Dendritic cell treated with granulocyte-macrophage colony-stimulating factor and Interleukin-4, amounts not matched to agents 40 ng/mL and 50 ng/mL, for 4 days (primary cell): Measurements from ENCODE around the gene ORC4.
A peak's percentile ranks its signal among the peaks of the same experiment; 100 is the strongest.
"Not testable (repeated sequence)": the region's sequence is repeated elsewhere in the genome, so short reads cannot be mapped to it uniquely, and the experiment has no call there.

ENCODE experiments used
- H3K27ac Mint-ChIP-seq: one replicate; pipeline ENCODE4 v1.8.0; 2022; ENCODE audit warnings: mild to moderate bottlenecking, mixed read lengths
- H3K27me3 Mint-ChIP-seq: one replicate; pipeline ENCODE4 v1.8.0; 2022; ENCODE audit warnings: mild to moderate bottlenecking, mixed read lengths
- H3K36me3 Mint-ChIP-seq: one replicate; pipeline ENCODE4 v1.8.0; 2022; ENCODE audit warnings: low read depth, mixed read lengths
- H3K4me1 Mint-ChIP-seq: one replicate; pipeline ENCODE4 v1.8.0; 2022; ENCODE audit warnings: low read depth, mixed read lengths
- H3K4me3 Mint-ChIP-seq: one replicate; pipeline ENCODE4 v1.8.0; 2022; ENCODE audit warnings: mild to moderate bottlenecking, moderate library complexity, mixed read lengths
- H3K9me3 Mint-ChIP-seq: one replicate; pipeline ENCODE4 v1.8.0; 2022; ENCODE audit warnings: mixed read lengths
- intact Hi-C: fragments of 100-400 bp; cut with micrococcal nuclease; formaldehyde crosslinking; loops from one replicate; pipeline ENCODE4 v1.15.0; 2022

The ORC4 gene

DNA sequence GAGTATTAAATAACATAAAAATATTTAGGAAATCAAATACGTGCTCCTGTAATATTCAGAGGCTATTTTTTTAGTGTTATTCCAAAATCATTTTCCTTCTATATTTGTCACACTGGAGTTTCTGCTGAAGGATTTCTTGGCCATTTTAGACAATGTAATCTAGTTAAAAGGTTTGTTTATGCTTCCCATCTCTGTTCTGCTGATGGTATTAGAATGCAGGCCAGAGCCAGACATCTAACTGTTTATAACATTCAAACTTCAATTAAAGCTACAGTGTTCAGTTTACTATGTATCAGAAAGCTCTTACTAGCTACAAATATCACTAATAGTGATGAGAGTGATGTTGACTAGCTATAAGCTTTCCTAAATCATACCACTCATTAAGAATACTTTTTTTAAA is 8.2 kb upstream of the ORC4 start:
- Mint-ChIP-seq H3K27ac (no peak overlapping the region), H3K9me3 (no peaks in the 10 kb centered on the region), H3K36me3 (no peaks in the 10 kb centered on the region), H3K4me1 (peaks cover 9% of the 10 kb centered on the region), H3K4me3 (no peak overlapping the region), H3K27me3 (no peaks in the 10 kb centered on the region)
- intact Hi-C loops: loop anchor here (10.0 kb wide), 1 partner anchor 184 kb away; the partner anchor contains the start of gene ACVR2A

DNA sequence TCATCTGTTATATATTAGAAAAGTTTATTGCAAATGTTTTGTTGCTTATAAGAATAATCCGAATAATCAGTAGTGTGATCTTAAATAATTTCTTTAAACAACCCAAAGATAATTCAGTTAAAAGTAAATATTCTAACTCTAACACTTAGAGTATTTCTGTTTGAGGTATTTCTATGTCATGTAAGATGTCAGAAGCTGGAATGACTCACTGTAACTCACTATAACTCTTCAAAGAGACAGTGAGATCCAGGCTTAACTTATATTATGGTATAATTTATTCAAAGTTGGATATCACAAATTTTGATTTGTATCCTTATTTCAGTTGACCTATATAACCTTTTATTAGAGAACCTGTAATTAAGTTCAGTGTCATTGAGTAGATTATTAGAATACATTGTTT is 7.3 kb upstream of the ORC4 start:
- Mint-ChIP-seq H3K4me3 (no peak overlapping the region), H3K9me3 (no peaks in the 10 kb centered on the region), H3K27ac (no peak overlapping the region), H3K27me3 (no peaks in the 10 kb centered on the region), H3K4me1 (peaks cover 13% of the 10 kb centered on the region), H3K36me3 (no peaks in the 10 kb centered on the region)
- intact Hi-C loops: loop anchor here (10.0 kb wide), 1 partner anchor 183 kb away; the partner anchor contains the start of gene ACVR2A

DNA sequence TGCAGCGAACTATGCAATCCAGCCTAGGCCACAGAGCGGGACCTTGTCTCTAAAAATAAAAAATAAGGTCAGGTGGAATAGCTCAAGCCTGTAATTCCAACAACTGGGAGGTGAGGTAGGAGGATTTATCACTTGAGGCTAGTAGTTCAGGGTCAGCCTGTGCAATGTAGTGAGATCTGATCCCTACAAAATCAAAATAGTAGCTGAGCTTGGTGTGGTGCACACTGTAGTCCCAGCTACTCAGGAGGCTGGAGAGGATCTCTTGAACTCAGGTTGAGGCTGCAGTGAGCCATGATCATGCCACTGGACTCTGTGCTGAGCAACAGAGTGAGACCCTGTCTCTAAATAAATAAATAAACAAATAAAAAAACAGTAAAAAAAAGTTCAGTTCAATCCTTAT is 6.0 kb upstream of the ORC4 start:
- H3K27ac Mint-ChIP-seq: no peak overlapping the region
- H3K36me3 Mint-ChIP-seq: peaks cover 2% of the 10 kb centered on the region
- H3K27me3 Mint-ChIP-seq: no peaks in the 10 kb centered on the region
- no peaks in the 10 kb centered on the region for H3K9me3 Mint-ChIP-seq
- H3K4me3 Mint-ChIP-seq: no peak overlapping the region
- peaks cover 17% of the 10 kb centered on the region for H3K4me1 Mint-ChIP-seq
- intact Hi-C loops: loop anchor here (10.0 kb wide), 1 partner anchor 182 kb away; the partner anchor contains the start of gene ACVR2A

DNA sequence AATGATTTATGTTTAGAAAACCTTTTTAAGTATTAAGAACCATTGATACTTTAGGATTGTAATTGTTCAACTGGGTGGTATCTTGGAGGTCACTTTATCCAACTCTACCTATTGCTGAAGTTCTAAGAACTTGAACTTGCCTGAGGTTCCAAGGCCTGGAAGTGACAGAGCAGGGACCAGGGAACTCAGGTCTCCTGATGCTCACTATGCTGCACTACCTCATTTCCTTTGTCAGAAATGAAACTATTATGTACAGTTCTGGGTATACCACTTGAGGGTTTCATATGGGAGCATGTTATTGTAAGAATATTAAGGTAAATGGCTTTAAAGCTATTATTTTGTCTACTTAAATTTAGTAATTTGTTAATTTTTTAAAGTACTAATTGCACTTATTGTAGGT is 3.3 kb upstream of the ORC4 start:
- no peaks in the 10 kb centered on the region for H3K9me3 Mint-ChIP-seq
- no peak overlapping the region for H3K4me3 Mint-ChIP-seq

DNA sequence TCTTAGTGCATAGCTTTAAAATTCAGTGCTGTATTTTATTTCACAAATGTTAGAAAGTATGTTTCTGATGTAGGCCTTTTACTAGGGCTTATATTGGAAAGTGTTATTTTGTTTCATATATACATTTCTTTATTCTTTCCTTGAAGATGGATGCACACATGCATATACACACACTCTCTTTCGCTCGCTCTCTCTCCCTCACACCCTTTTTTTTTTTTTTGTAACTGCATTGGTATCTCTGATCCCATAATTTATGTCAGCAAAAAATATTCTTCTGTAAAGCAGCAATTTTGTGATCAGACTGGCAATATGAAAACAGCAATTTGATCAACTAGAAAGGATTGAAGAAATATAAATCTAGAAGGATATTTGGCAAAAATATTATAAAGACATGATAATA is 2.3 kb upstream of the ORC4 start:
- Mint-ChIP-seq H3K9me3 (no peaks in the 10 kb centered on the region), H3K4me3 (no peak overlapping the region), H3K36me3 (peaks cover 20% of the 10 kb centered on the region), H3K27ac (no peak overlapping the region), H3K27me3 (no peaks in the 10 kb centered on the region), H3K4me1 (peaks cover 45% of the 10 kb centered on the region)
- intact Hi-C loops: loop anchor here (10.0 kb wide), 1 partner anchor 178 kb away; the partner anchor contains the start of gene ACVR2A

More for the DNA sequence above, 3.3 kb upstream of the ORC4 start:
- intact Hi-C loops: loop anchor here (10.0 kb wide), 1 partner anchor 179 kb away; the partner anchor contains the start of gene ACVR2A
- Mint-ChIP-seq H3K27me3 (no peaks in the 10 kb centered on the region), H3K27ac (no peak overlapping the region), H3K36me3 (peaks cover 20% of the 10 kb centered on the region), H3K4me1 (peaks cover 36% of the 10 kb centered on the region)

DNA sequence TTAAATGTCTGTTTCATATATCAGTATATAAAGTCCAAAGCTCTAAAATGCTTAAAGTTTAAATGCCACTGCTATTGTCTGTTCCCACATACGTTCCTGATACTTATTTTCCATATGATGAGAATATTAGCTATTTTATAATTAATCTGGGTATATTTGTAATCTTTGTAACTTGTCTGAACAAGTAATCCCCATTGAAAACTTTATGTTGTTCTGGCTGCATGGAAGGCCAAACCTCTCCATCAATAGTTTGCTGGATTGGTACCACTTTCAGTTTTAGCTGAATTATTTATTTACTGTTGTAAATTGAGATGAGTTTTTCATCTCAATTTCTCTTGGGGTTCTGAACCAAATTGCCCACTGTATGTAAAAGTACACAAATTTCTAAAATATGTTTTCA is 1.8 kb upstream of the ORC4 start:
- H3K36me3 Mint-ChIP-seq: peaks cover 20% of the 10 kb centered on the region
- peak overlapping the region; percentile 99 for H3K4me3 Mint-ChIP-seq
- peak overlapping the region; percentile 100 for H3K27ac Mint-ChIP-seq
- no peaks in the 10 kb centered on the region for H3K27me3 Mint-ChIP-seq
- H3K9me3 Mint-ChIP-seq: no peaks in the 10 kb centered on the region
- peaks cover 47% of the 10 kb centered on the region for H3K4me1 Mint-ChIP-seq
- intact Hi-C loops: loop anchor here (10.0 kb wide), 1 partner anchor 178 kb away; the partner anchor contains the start of gene ACVR2A

DNA sequence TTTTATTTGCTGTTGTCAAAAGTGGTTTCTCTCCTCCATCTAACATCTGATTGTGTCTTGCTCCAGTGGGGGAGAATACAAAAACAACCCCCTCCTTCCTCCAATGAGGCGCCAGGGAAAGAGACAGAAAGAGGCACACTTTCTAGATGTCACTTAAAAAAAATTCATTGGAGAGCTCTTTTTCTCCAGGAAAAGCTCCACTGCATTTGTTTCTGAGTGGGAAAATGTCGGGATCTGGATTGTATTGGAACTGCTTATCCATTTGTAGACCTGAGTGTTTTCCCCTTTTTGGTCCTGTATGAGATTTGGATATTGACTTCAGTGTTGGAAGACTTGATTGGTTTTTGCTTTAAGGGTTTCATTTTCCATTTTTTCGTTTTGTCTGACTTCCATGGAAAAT is 1.3 kb upstream of the ORC4 start:
- intact Hi-C loops: loop anchor here (1.0 to 10.0 kb wide), 2 partner anchors 177 to 621 kb away; partner anchors contain the start of gene ACVR2A
- Mint-ChIP-seq H3K36me3 (peaks cover 20% of the 10 kb centered on the region), H3K27me3 (no peaks in the 10 kb centered on the region), H3K27ac (peak overlapping the region; percentile 100), H3K9me3 (no peaks in the 10 kb centered on the region), H3K4me3 (peak overlapping the region; percentile 99), H3K4me1 (peaks cover 48% of the 10 kb centered on the region)

DNA sequence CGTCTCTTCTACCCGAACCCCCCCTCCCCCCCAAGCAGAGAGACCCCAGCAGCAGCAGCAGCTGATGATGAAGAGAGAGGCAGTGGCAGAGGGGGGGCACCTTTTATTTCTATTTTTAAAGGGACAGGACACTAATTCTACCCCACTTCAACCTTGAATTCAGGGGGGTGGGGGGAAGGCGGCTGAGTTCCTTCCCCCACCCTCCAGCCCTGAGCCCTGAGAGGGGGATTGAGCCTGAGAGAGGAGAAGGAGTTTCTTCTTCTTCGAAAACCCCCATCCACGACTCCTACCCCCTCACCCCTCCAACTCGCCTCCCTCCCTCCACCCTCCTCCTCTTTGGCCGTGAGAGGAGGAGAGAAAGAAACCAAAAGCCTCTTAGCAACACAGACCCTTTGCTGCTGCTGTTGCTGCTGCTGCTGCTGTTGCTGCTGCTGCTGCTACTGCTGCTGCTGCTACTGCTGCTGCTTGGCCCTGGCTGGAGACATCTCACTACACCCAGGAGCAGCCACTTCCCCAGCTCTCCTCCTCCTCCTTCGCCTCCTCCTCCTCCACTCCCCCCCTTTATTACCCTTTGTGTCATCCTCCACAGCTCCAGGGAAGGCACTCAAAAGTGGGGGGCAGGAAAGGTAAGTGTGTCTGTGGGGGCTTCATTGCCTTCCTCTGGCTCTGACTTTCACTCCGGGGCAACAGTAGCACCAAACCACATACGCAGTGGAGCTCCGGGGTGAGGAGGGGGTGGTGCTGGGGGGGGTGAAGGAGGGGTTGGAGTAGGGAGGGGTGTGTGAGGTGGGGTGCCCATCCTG is 723 bp upstream of the ORC4 start, which contains the start of gene MBD5:
TSS of gene MBD5 (plus strand) at position 33 of the 803 bp plus-strand sequence.
- H3K27me3 Mint-ChIP-seq: no peaks in the 10 kb centered on the region
- intact Hi-C loops: loop anchor here (1.0 to 10.0 kb wide), 2 partner anchors 176 to 622 kb away; partner anchors contain the start of gene ACVR2A

DNA sequence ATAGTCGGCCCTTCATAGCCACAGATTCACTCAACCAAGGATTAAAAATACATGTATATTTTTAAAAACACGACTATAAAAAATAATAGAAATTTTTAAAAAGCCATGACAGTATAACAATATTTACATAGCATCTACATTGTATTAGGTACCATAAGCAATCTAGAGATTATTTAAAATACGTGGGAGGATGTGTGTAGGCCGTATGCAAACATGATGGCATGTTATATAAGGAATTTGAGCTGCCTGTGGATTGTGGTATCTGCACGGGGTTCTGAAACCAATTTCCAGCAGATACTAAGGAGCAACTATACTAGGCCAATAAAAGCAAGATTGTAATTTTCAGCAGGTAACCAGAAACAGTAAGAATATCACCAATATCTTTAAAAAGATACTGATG is 5.9 kb downstream of the ORC4 start:
- Mint-ChIP-seq H3K27ac (no peak overlapping the region), H3K4me1 (peaks cover 35% of the 10 kb centered on the region)
- intact Hi-C loops: no loop called here

More for the DNA sequence above, 723 bp upstream of the ORC4 start, which contains the start of gene MBD5:
- Mint-ChIP-seq H3K4me3 (peak within 1 kb of the TSS; percentile 99), H3K27ac (peak within 1 kb of the TSS; percentile 100), H3K36me3 (peaks cover 20% of the 10 kb centered on the region), H3K9me3 (no peaks in the 10 kb centered on the region), H3K4me1 (peaks cover 54% of the 10 kb centered on the region)

DNA sequence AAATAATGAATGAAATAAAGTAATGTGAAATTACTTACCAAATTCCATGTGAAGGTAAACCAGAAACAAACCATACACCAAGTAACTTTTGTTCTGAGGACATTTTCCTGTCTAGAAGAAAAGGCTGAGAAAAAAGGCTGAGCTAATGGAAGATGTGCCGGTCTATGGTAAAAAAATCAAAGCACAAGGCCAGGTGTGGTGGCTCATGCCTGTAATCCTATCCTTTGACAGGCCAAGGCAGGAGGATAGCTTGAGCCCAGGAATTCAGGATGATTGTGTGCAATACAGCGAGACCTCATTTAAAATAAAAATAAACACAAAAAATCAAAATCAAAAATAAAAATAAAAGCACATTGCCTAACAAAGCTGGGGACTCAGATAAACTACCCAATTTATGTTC is 6.7 kb downstream of the ORC4 start:
- Mint-ChIP-seq H3K27me3 (no peaks in the 10 kb centered on the region), H3K4me3 (no peak overlapping the region), H3K27ac (no peak overlapping the region), H3K4me1 (peaks cover 29% of the 10 kb centered on the region), H3K36me3 (no peaks in the 10 kb centered on the region), H3K9me3 (peaks cover 8% of the 10 kb centered on the region)
- intact Hi-C loops: no loop called here

More for the DNA sequence above, 5.9 kb downstream of the ORC4 start:
- H3K27me3 Mint-ChIP-seq: no peaks in the 10 kb centered on the region
- no peaks in the 10 kb centered on the region for H3K36me3 Mint-ChIP-seq
- peaks cover 4% of the 10 kb centered on the region for H3K9me3 Mint-ChIP-seq
- H3K4me3 Mint-ChIP-seq: no peak overlapping the region

DNA sequence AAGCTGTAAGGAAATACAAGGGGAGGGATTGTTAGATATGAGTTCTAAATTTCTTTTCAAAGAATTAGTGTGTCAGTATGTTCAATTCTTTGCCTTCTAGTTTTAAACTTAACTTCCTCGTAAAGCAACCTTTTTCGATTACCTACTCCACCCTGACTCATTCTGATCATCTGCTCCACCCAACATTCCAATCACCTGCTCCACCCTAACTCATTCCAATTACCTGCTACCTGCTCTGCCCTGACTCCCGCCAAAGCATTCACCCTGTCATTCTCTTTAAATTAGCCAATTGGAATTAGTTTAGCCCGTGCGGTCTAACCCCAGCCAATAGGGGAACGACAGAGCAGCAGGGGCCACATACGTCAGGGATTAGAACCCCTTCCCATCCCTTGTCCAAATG is 12.1 kb downstream of the ORC4 start:
- H3K27me3 Mint-ChIP-seq, H3K36me3 Mint-ChIP-seq, intact Hi-C loops, H3K27ac Mint-ChIP-seq, H3K4me3 Mint-ChIP-seq: not testable (repeated sequence)
- H3K9me3 Mint-ChIP-seq: peaks cover 28% of the 10 kb centered on the region
- peaks cover 13% of the 10 kb centered on the region for H3K4me1 Mint-ChIP-seq

DNA sequence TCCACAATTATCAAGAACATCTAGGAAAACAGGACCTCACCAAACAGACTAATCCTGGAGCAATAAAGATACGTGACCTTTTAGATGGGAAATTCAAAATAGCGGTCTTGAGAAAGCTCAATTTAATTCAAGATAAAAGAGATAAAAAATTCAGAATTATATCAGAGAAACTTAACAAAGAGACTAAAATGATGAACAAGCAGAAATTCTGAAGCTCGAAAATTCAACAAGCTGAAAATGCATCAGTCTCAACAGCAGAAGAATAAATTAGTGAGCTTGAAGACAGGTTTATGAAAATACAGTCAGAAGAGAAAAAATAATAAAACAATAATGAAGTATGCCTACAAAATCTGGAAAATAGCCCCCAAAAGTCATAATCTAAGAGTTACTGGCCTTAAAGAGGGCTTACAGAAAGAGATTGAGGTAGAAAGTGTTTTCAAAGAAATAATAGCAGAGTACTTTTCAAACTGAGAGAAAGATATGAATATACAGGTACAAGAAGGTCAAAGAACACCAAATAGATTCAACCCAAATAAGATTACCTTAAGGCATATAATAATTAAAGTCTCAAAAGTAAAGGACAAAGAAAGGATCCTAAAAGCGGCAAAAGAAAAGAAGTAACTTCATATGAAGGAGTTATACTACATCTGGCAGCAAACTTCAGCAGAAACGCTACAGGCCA is 13.2 kb downstream of the ORC4 start:
- peaks cover 13% of the 10 kb centered on the region for H3K36me3 Mint-ChIP-seq
- no peak overlapping the region for H3K4me3 Mint-ChIP-seq
- peaks cover 38% of the 10 kb centered on the region for H3K9me3 Mint-ChIP-seq
- intact Hi-C loops: no loop called here
- H3K27me3 Mint-ChIP-seq: no peaks in the 10 kb centered on the region
- peaks cover 8% of the 10 kb centered on the region for H3K4me1 Mint-ChIP-seq
- H3K27ac Mint-ChIP-seq: no peak overlapping the region

DNA sequence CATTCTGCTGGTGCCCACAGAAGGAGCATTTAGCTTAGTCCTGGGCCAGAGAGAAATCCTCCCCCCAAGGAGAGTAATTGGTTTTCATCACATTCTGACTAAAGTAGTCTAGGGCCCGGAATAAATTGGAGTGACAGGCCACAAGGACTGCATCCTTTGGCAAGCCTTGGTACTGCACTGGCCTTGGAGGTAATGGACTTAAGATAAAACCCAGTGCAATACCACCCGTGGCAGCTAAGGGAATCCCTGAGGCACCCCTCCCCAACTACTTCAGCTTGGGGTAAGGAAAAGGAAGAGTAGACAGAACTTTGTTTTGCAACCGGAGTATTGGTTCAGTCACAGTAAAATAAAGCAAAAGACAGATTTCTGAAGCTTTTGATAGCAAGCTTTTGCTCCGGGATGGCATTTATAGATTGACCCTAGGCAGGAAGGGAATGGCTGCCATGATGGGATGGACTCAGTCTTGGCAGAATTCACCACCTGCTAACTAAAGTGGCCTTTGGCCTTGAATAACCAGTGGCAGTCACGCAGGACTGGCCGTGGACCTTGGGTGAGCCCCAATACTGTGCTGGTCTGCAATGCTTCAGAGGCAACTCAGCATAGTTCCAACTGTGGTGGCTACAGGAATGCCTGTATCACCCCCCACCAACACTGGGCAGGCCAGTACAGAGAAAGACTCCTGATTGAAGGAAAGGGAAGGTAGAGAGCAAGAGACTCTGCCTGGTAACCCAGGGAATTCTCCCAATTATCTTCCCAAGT is 14.1 kb downstream of the ORC4 start:
- H3K9me3 Mint-ChIP-seq: peaks cover 42% of the 10 kb centered on the region
- H3K27ac Mint-ChIP-seq: no peak overlapping the region
- peaks cover 8% of the 10 kb centered on the region for H3K4me1 Mint-ChIP-seq
- H3K4me3 Mint-ChIP-seq: no peak overlapping the region
- intact Hi-C loops: no loop called here
- peaks cover 15% of the 10 kb centered on the region for H3K36me3 Mint-ChIP-seq
- no peaks in the 10 kb centered on the region for H3K27me3 Mint-ChIP-seq
